Glomerular visceral epithelial cell (primary cell): ENCODE data around the gene BMP8A.
A peak's percentile ranks its signal among the peaks of the same experiment; 100 is the strongest.
"Not testable (repeated sequence)": the region's sequence is repeated elsewhere in the genome, so short reads cannot be mapped to it uniquely, and the experiment has no call there.

ENCODE experiments used
- DNase-seq: peaks from one replicate; pipeline ENCODE4 v3.0.0-alpha.2; 2016; ENCODE audit errors: extremely low spot score

The BMP8A gene, protein sequence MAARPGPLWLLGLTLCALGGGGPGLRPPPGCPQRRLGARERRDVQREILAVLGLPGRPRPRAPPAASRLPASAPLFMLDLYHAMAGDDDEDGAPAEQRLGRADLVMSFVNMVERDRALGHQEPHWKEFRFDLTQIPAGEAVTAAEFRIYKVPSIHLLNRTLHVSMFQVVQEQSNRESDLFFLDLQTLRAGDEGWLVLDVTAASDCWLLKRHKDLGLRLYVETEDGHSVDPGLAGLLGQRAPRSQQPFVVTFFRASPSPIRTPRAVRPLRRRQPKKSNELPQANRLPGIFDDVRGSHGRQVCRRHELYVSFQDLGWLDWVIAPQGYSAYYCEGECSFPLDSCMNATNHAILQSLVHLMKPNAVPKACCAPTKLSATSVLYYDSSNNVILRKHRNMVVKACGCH

DNA sequence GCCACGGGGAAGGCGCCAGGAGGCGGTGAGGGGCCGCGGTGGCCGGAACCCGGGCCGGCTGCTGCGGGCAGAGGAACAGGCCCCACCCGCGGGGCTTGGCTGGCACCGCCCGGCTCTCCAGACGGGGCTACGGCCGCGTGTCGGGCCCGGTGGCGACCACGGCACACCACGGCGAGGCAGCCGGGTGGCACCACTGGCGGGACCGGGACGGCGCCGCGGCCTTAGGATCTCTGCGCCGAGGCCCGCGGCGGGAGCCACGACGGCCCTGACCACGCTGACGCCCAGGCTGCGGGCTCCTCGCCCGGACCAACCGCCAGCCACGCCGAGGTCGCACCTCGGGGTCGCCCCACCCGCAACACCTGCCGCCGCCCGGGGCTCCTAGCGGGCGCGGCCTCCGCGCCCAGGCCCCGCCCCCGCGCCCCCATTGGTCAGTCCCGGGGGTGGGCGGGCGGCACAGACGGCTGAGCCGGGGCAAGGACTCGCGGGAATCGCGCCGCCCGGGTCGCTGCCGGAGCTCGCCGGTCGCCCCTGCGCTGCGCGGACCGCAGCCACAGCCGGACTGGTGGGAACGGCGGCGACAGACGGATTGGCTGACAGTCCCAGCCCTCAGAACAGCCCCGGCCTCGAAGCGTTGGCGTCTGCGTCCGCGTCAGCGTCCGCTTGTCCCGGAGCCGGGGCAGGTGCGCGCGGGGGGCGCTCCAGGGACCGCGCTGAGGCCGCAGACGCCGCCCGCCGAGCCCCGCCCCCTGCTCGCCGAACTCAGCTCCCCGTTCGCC lies at the start of gene BMP8A:
TSS of gene BMP8A (plus strand) at position 491 of the 776 bp plus-strand sequence. CDS start 356 bp downstream, outside the sequence.
- DNase-seq, result peak; percentile 63

GRCh38 chr1:39441797-39442196 lies 49.6 kb upstream of the BMP8A start:
- DNase-seq, result no peak

DNA sequence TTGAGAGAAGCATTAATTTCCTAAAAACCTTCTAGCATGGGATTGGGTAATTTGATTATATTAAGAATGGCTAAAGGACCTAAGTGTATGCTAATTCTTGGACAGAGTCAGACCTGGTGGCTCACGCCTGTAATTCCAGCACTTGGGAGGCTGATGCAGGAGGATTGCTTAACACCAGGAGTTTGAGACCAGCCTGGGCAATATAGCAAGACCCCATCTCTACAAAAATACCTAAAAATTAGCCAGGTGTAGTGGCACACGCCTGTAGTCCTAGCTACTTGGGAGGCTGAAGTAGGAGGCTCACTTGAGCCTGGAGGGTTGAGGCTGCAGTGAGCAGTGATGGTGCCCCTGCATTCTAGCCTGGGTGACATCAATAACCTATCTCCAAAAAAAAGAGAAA lies 45.9 kb upstream of the BMP8A start:
- DNase-seq, result no peak

DNA sequence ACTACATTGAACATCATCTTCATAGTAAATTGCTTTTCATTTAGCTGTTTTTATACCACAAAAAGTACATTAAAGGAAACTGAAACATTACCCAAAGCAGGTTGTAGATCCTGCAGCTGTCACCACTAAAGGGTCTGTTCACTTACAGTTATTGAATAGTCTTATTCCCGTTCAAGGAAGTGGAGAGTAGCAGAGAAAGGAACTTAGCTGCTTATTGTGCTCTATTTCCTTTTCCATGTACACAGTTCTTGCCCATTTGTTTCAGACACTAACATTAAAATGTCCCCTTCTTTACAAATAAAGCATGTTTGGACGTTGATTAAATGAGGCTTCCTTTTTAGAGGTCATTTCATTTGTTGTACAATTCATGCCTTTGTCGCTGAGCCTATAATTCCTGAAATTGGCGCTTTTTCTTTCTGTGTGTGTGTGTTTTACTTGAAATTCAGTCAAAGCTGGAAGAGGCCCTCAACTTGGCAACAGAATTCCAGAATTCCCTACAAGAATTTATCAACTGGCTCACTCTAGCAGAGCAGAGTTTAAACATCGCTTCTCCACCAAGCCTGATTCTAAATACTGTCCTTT lies 44.4 kb upstream of the BMP8A start:
- no peak for DNase-seq

GRCh38 chr1:39450041-39450440 lies 41.4 kb upstream of the BMP8A start:
- not testable (repeated sequence) for DNase-seq

GRCh38 chr1:39450956-39451606 lies 40.4 kb upstream of the BMP8A start:
- no peak for DNase-seq

GRCh38 chr1:39452081-39452480 lies 39.4 kb upstream of the BMP8A start:
- no peak for DNase-seq

GRCh38 chr1:39452540-39452939 lies 38.9 kb upstream of the BMP8A start:
- no peak for DNase-seq

- no peak for DNase-seq
Measured at GRCh38 chr1:39453603-39454002, 37.8 kb upstream of the BMP8A start.

- DNase-seq, result no peak
Measured at GRCh38 chr1:39458991-39459390, 32.4 kb upstream of the BMP8A start.

DNA sequence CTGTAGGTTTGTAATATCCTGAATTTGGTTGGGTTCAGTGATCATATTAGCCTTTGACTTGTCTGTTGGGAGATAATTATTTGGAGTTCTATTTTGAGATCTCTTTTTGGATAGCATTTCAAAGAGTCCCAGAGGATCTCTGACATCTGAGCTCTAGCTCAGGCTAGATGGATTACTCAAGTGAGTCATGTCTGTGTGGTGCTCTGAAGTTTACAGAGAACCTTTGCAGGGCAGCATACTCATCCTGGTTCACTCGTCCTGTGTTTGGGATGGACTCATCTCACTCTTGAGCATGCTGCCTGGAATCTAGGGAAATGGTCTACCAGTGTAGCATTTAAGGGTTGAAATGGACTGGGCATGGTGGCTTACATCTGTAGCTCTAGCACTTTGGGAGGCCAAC lies 29.4 kb upstream of the BMP8A start:
- DNase-seq, result no peak

- DNase-seq, result no peak
Measured at GRCh38 chr1:39466413-39467107, 24.9 kb upstream of the BMP8A start.

- not testable (repeated sequence) for DNase-seq
Measured at GRCh38 chr1:39467108-39467720, 24.2 kb upstream of the BMP8A start.

DNA sequence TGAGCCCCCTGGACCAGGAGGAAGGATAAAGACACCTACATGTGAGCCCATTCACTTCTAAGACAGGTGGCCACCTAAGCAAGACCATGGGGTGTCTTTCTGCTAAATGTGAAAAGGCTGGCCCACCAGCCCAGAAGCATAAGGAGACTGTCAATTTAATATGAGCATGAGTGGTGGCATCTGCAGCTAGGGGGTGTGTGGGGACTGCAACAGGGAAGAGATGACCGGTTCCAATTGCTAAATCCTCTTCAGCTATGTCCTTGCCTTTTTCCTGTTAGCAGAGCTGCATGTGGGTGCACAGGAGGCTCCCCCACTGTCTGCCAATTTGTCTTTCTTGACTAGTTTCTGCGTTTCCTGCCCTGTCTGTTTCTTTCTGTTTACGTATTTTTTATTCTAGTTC lies 22.3 kb upstream of the BMP8A start:
- DNase-seq, result no peak

- no peak for DNase-seq
Measured at GRCh38 chr1:39470040-39470439, 21.4 kb upstream of the BMP8A start.

DNA sequence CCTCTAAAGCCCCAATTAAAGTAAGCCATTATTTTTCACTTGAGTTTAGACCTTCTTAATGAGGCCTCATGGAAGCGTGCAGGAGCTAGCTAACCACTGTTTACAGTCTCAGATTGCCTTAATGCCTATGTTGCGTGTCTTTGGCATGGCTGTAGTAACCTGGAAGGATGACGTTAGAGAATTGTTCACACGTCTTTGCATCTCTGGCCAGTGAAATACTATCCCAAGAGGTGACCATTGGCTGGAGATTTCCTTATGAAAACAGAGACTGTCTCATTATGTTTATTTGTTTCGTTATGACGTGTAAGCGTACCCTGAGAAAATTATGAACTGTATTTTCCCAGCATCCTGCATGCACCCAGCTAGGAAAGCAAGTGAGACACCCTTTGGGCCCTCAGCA lies 18.6 kb upstream of the BMP8A start:
- no peak for DNase-seq

DNA sequence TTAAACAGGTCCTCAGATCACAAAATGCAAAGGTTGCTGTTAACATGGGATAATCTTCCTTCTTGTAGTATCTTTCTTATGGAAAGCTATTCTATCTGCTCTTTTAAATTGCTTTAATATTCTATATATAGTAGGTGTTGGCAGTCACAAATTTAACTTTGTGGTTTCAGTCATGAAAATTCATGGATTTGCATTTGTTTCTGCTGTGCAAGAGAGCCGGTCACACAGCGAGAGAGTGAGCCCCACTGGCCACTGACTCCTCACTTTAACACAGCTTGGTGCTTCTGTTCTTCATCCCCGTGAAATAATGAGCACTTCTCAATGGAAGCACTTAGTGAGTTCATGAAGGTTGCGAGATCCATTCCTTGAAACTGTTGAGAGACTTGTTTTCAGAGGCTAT lies 18.1 kb upstream of the BMP8A start:
- no peak for DNase-seq

DNA sequence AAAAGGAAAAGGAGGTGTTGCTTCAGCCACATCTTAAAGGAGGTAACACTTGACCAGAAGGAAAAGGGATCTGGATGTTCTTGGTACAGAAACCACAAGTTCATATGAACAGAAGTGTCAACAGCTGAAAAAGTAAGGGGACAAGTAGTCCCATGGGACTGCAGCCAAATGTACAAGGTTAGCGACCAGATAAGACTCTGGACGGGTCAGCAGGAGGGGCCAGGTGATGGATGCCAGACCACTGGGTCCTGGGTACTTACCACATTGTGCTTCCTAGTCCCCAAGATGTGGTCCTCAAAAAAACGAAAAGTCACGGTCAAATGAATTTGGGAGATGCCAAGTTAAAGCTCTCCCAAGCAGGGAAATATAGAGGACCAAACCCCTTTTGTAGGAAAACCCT lies 16.6 kb upstream of the BMP8A start:
- DNase-seq, result no peak

- DNase-seq, result not testable (repeated sequence)
Measured at GRCh38 chr1:39475551-39475950, 15.9 kb upstream of the BMP8A start.

DNA sequence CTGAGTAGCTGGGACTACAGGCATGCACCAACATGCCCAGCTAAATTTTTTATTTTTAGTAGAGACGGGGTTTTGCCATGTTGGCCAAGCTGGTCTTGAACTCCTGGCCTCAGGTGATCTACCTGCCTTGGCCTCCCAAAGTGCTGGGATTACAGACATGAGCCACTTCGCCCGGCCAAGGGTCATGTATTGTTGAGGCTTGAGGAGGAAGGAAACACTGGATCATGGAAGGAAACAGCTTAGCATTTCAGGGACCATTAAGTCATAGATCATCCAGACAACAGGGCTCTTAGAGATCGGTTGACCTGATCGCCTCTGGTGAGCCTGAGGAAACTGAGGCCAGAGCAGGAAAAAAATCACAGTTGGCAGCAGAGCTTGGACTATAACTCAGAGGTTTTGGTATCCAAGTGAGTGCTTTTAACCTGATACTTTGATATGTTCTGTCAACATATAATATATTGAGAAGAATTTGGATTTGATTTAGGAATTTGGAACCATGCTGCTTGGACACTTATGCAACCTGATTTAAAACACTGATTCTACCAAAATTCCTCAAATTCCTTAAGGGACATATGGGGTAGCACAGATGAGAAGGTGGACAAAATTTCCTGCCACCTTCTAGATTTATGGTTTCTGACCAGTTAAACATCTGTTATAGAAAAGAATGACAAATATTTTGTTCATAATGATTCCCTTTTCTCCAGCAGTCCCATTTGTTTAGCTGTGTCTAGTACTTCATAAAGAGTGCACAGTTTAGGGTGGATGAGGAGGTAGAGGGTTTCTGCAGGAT lies 13.1 kb upstream of the BMP8A start:
- DNase-seq, result no peak
